ENCODE results near the gene RTL10.

Gene RTL10

GRCh38 chr22:19816372-19817119, 38.1 kb downstream of the RTL10 start:
- TF ChIP-seq CTCF (IDR thresholded peaks at IDR 0.05; ENCODE audit: borderline replicate concordance, control extremely low read depth, extremely low read depth, insufficient read depth, missing control alignments): no peak
- in situ Hi-C loops (cut with MboI; ENCODE audit: low sequenced_read_pairs, unreplicated experiment): no loop called here
- DNase-seq (ENCODE audit: low spot score): no peak

- no peak for TF ChIP-seq CTCF (IDR thresholded peaks at IDR 0.05; ENCODE audit: borderline replicate concordance, control extremely low read depth, extremely low read depth, insufficient read depth, missing control alignments)
- DNase-seq (ENCODE audit: low spot score): no peak
- in situ Hi-C loops (cut with MboI; ENCODE audit: low sequenced_read_pairs, unreplicated experiment): no loop called here
Observed at GRCh38 chr22:19815823-19816290, 38.8 kb downstream of the RTL10 start.

GRCh38 chr22:19815093-19815822, 39.4 kb downstream of the RTL10 start:
- no peak for TF ChIP-seq CTCF (IDR thresholded peaks at IDR 0.05; ENCODE audit: borderline replicate concordance, control extremely low read depth, extremely low read depth, insufficient read depth, missing control alignments)
- in situ Hi-C loops (cut with MboI; ENCODE audit: low sequenced_read_pairs, unreplicated experiment): no loop called here
- no peak for DNase-seq (ENCODE audit: low spot score)

GRCh38 chr22:19814428-19814827, 40.2 kb downstream of the RTL10 start:
- no peak for DNase-seq (ENCODE audit: low spot score)
- in situ Hi-C loops (cut with MboI; ENCODE audit: low sequenced_read_pairs, unreplicated experiment): no loop called here
- no peak for TF ChIP-seq CTCF (IDR thresholded peaks at IDR 0.05; ENCODE audit: borderline replicate concordance, control extremely low read depth, extremely low read depth, insufficient read depth, missing control alignments)

- DNase-seq (ENCODE audit: low spot score): no peak
- no peak for TF ChIP-seq CTCF (IDR thresholded peaks at IDR 0.05; ENCODE audit: borderline replicate concordance, control extremely low read depth, extremely low read depth, insufficient read depth, missing control alignments)
- in situ Hi-C loops (cut with MboI; ENCODE audit: low sequenced_read_pairs, unreplicated experiment): no loop called here
Observed at GRCh38 chr22:19812910-19813309, 41.8 kb downstream of the RTL10 start.

- in situ Hi-C loops (cut with MboI; ENCODE audit: low sequenced_read_pairs, unreplicated experiment): no loop called here
- TF ChIP-seq CTCF (IDR thresholded peaks at IDR 0.05; ENCODE audit: borderline replicate concordance, control extremely low read depth, extremely low read depth, insufficient read depth, missing control alignments): no peak
- no peak for DNase-seq (ENCODE audit: low spot score)
Observed at GRCh38 chr22:19811811-19812771, 42.6 kb downstream of the RTL10 start.

Data from GM13976 (cell line).